ENCODE data around the gene DNAJB1. TPM values are rescaled to one million over a fixed set of nuclear protein-coding genes. Genes with fewer than 3 reads are reported as not detected.
A peak's percentile ranks its signal among the peaks of the same experiment; 100 is the strongest.

Gene DNAJB1
- total RNA-seq, 1 donor from 2014 or later = 46.9 TPM

- ATAC-seq = no peak
- intact Hi-C loops (cut with DNase I) = loop anchor here (10.0 kb wide), 1 partner anchor 335 kb away; no protein-coding TSS in a partner anchor
Measured at GRCh38 chr19:14479309-14479974, 38.8 kb downstream of the DNAJB1 start.

GRCh38 chr19:14478113-14478545 lies 40.1 kb downstream of the DNAJB1 start:
- intact Hi-C loops (cut with DNase I) = loop anchor here (10.0 kb wide), 1 partner anchor 333 kb away; no protein-coding TSS in a partner anchor
- DNase-seq (ENCODE audit: missing footprints) = no peak
- no peak for ATAC-seq

More at GRCh38 chr19:14479309-14479974, 38.8 kb downstream of the DNAJB1 start:
- DNase-seq (ENCODE audit: missing footprints) = peak; percentile 72

GRCh38 chr19:14477418-14478112 lies 40.6 kb downstream of the DNAJB1 start:
- DNase-seq (ENCODE audit: missing footprints) = no peak
- ATAC-seq = no peak
- intact Hi-C loops (cut with DNase I) = loop anchor here (10.0 kb wide), 1 partner anchor 333 kb away; no protein-coding TSS in a partner anchor

GRCh38 chr19:14476673-14477401 lies 41.4 kb downstream of the DNAJB1 start:
- DNase-seq (ENCODE audit: missing footprints) (peak; percentile 78), ATAC-seq (peak; percentile 29)

GRCh38 chr19:14476327-14476672 lies 41.9 kb downstream of the DNAJB1 start:
- DNase-seq (ENCODE audit: missing footprints) = no peak
- intact Hi-C loops (cut with DNase I) = loop anchor here (10.0 kb wide), 1 partner anchor 331 kb away; no protein-coding TSS in a partner anchor
- ATAC-seq = no peak

More at GRCh38 chr19:14476673-14477401, 41.4 kb downstream of the DNAJB1 start:
- intact Hi-C loops (cut with DNase I) = loop anchor here (10.0 kb wide), 1 partner anchor 332 kb away; no protein-coding TSS in a partner anchor

GRCh38 chr19:14475251-14476073 lies 42.7 kb downstream of the DNAJB1 start, which contains the start of gene PTGER1:
Gene PTGER1, minus strand, starts transcription at chr19:14475354. Its CDS starts 1,034 bp downstream, at chr19:14474320.
- no peak for ATAC-seq
- intact Hi-C loops (cut with DNase I) = loop anchor here (10.0 kb wide), 1 partner anchor 331 kb away; no protein-coding TSS in a partner anchor

GRCh38 chr19:14474827-14475226 lies 43.4 kb downstream of the DNAJB1 start:
- DNase-seq (ENCODE audit: missing footprints) (no peak), ATAC-seq (no peak)
- intact Hi-C loops (cut with DNase I) = loop anchor here (10.0 kb wide), 1 partner anchor 330 kb away; no protein-coding TSS in a partner anchor

More at GRCh38 chr19:14475251-14476073, 42.7 kb downstream of the DNAJB1 start, which contains the start of gene PTGER1:
- DNase-seq (ENCODE audit: missing footprints) = no peak

GRCh38 chr19:14473978-14474578 lies 44.1 kb downstream of the DNAJB1 start:
- DNase-seq (ENCODE audit: missing footprints) = no peak
- ATAC-seq = no peak
- intact Hi-C loops (cut with DNase I) = loop anchor here (10.0 kb wide), 1 partner anchor 329 kb away; no protein-coding TSS in a partner anchor

GRCh38 chr19:14473073-14473977 lies 44.9 kb downstream of the DNAJB1 start:
- DNase-seq (ENCODE audit: missing footprints) = no peak
- intact Hi-C loops (cut with DNase I) = loop anchor here (10.0 kb wide), 1 partner anchor 329 kb away; no protein-coding TSS in a partner anchor
- ATAC-seq = no peak

- intact Hi-C loops (cut with DNase I) = loop anchor here (10.0 kb wide), 1 partner anchor 328 kb away; no protein-coding TSS in a partner anchor
- DNase-seq (ENCODE audit: missing footprints) = peak; percentile 87
- peak; percentile 59 for ATAC-seq
Measured at GRCh38 chr19:14472202-14472938, 45.8 kb downstream of the DNAJB1 start.

GRCh38 chr19:14471436-14472187 lies 46.6 kb downstream of the DNAJB1 start:
- ATAC-seq = no peak
- intact Hi-C loops (cut with DNase I) = loop anchor here (10.0 kb wide), 1 partner anchor 327 kb away; no protein-coding TSS in a partner anchor
- DNase-seq (ENCODE audit: missing footprints) = no peak

- intact Hi-C loops (cut with DNase I) = loop anchor here (10.0 kb wide), 1 partner anchor 325 kb away; no protein-coding TSS in a partner anchor
- no peak for DNase-seq (ENCODE audit: missing footprints)
- no peak for ATAC-seq
Measured at GRCh38 chr19:14470031-14470876, 47.9 kb downstream of the DNAJB1 start.

- no peak for ATAC-seq
- intact Hi-C loops (cut with DNase I) = no loop called here
- no peak for DNase-seq (ENCODE audit: missing footprints)
Measured at GRCh38 chr19:14467816-14468215, 50.4 kb downstream of the DNAJB1 start.

GRCh38 chr19:14467391-14467790 lies 50.8 kb downstream of the DNAJB1 start:
- DNase-seq (ENCODE audit: missing footprints) (no peak), ATAC-seq (no peak)
- intact Hi-C loops (cut with DNase I) = no loop called here

Measured in Right ventricle myocardium inferior (tissue), 1 donor.